Sigmoid colon (tissue), 4 donors: Measurements from ENCODE around the gene NRAP.

Experiments used
- EP300 ChIP-seq, 4 donors: sonication (generic); formaldehyde crosslinking; IDR thresholded peaks; one replicate each; pipeline ENCODE4 v1.6.1; 2017; ENCODE audit warnings: antibody characterized with exemption in 4 of 4
- POLR2A ChIP-seq, 2 donors: fragments of 450-650 bp; IDR thresholded peaks; one replicate each; pipeline ENCODE4 v1.6.1; 2016; ENCODE audit warnings: antibody characterized with exemption in 2 of 2, mild to moderate bottlenecking in 2 of 2, moderate library complexity in 2 of 2
- POLR2AphosphoS5 ChIP-seq, 4 donors: sonication (generic); formaldehyde crosslinking; IDR thresholded peaks; one replicate each; pipeline ENCODE4 v1.6.1; 2017; ENCODE audit warnings: antibody characterized with exemption in 4 of 4
- TF ChIP-seq, protein P1 (sequence below), 4 experiments: fragments of 450-650 bp in 3 of 4; fragments of 200-600 bp in 1 of 4; IDR thresholded peaks; one replicate each; pipeline ENCODE4 v1.5.1; 2016 to 2019; ENCODE audit warnings: antibody characterized with exemption in 4 of 4, mild to moderate bottlenecking in 3 of 4, moderate library complexity in 2 of 4

DNA sequence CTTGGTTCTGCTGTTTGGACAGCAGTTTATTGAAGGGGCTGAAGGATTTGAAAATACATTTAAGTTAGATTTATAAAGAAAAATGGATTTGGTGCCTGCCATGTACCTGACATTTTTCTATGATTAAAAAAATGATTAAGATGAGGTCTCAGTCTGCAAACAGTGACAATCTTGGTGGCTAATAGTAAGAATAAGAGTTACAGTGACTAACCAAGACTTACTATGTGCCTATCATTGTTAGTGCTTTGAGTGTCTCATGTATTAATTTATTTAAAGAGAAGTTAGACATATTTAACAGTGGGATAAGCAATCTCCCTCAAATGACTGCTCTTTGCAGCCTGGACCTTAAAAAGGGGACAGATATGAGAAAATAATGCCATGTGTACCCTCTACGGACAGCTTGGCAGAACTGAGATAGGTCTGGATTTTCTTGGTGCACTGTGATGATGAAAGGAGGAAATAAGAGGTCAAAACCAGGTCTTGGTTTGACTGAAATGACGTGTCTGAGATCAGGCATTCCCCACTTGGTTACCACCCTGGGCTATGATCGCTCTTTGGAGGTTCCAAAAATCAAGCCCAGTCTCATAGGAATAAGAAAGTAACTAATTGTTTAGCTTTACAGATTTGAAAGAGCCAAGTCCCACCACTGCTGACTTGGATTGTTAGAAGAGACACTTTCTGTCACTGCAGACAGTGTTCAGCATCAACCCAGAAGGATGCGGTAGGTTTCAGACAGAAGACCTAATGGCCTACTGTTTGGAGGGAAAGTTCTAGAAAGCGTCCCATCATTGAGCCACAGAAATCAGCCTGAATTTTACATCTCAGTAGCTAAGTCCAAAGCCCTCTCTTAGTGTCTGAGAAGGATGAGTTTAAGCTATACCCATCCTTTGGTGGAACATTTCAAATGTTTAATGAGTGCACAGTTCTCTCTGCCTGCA is 18.0 kb upstream of the NRAP start:
- no peak for TF ChIP-seq EP300 (IDR thresholded peaks at IDR 0.05)
- no peak for TF ChIP-seq POLR2AphosphoS5 (IDR thresholded peaks at IDR 0.05)
- TF ChIP-seq, protein P1, sequence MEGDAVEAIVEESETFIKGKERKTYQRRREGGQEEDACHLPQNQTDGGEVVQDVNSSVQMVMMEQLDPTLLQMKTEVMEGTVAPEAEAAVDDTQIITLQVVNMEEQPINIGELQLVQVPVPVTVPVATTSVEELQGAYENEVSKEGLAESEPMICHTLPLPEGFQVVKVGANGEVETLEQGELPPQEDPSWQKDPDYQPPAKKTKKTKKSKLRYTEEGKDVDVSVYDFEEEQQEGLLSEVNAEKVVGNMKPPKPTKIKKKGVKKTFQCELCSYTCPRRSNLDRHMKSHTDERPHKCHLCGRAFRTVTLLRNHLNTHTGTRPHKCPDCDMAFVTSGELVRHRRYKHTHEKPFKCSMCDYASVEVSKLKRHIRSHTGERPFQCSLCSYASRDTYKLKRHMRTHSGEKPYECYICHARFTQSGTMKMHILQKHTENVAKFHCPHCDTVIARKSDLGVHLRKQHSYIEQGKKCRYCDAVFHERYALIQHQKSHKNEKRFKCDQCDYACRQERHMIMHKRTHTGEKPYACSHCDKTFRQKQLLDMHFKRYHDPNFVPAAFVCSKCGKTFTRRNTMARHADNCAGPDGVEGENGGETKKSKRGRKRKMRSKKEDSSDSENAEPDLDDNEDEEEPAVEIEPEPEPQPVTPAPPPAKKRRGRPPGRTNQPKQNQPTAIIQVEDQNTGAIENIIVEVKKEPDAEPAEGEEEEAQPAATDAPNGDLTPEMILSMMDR (IDR thresholded peaks at IDR 0.05), result no peak
- TF ChIP-seq POLR2A (IDR thresholded peaks at IDR 0.05), result no peak
